GM23338 (cell line): ENCODE results near the gene C8A. TPM values are rescaled to one million over a fixed set of nuclear protein-coding genes. Genes with fewer than 3 reads are reported as not detected.

Experiments
- ATAC-seq: fragments of 200-7000 bp; cut with Tn5 transposase; 3 replicates; pipeline ENCODE4 v1.9.1; 2020
- DNase-seq: peaks from one replicate; pipeline ENCODE4 v3.0.0-alpha.2; 2015; ENCODE audit warnings: low spot score
- H2AFZ ChIP-seq: fragments of 200-600 bp; sonication (generic); 2 replicates; pipeline ENCODE4 v1.8.0; 2016; ENCODE audit warnings: antibody characterized with exemption, mild to moderate bottlenecking, moderate library complexity
- H3F3A ChIP-seq: fragments of 200-600 bp; sonication (generic); replicated peaks from 2 replicates; pipeline ENCODE4 v1.8.0; 2017; ENCODE audit warnings: antibody characterized with exemption, mixed run types, low read depth
- H3K27ac ChIP-seq: fragments of 200-600 bp; sonication (generic); 2 replicates; pipeline ENCODE4 v1.6.1; 2016; ENCODE audit warnings: low read depth
- H3K27me3 ChIP-seq: fragments of 200-600 bp; sonication (generic); 2 replicates; pipeline ENCODE4 v1.8.0; 2016; ENCODE audit warnings: mild to moderate bottlenecking, mixed run types, moderate library complexity; ENCODE audit not compliant: insufficient read depth
- H3K36me3 ChIP-seq: fragments of 200-600 bp; sonication (generic); 2 replicates; pipeline ENCODE4 v1.8.0; 2016; ENCODE audit warnings: mild to moderate bottlenecking; ENCODE audit not compliant: insufficient read depth
- H3K4me1 ChIP-seq: fragments of 200-600 bp; sonication (generic); 2 replicates; pipeline ENCODE4 v1.8.0; 2016; ENCODE audit warnings: mild to moderate bottlenecking, moderate library complexity; ENCODE audit not compliant: insufficient read depth
- H3K4me2 ChIP-seq: fragments of 200-600 bp; sonication (generic); 2 replicates; pipeline ENCODE4 v1.7.1; 2017; ENCODE audit warnings: mixed run types
- H3K4me3 ChIP-seq: fragments of 200-600 bp; sonication (generic); 2 replicates; pipeline ENCODE4 v1.6.1; 2016; ENCODE audit warnings: mixed run types
- H3K79me2 ChIP-seq: fragments of 200-600 bp; sonication (generic); replicated peaks from 2 replicates; pipeline ENCODE4 v1.8.0; 2017; ENCODE audit warnings: mild to moderate bottlenecking; ENCODE audit not compliant: insufficient read depth
- H3K9me2 ChIP-seq: fragments of 200-600 bp; sonication (generic); 2 replicates; pipeline ENCODE4 v1.8.0; 2017; ENCODE audit not compliant: insufficient read depth
- H4K20me1 ChIP-seq: fragments of 200-600 bp; sonication (generic); replicated peaks from 2 replicates; pipeline ENCODE4 v1.8.0; 2017; ENCODE audit warnings: mild to moderate bottlenecking; ENCODE audit not compliant: insufficient read depth
- H3K27ac Mint-ChIP-seq: 2 replicates; pipeline ENCODE4 v1.8.0; 2020; ENCODE audit warnings: inconsistent platforms, mild to moderate bottlenecking, moderate library complexity, mixed read lengths
- H3K27me3 Mint-ChIP-seq: 3 replicates; pipeline ENCODE4 v1.8.0; 2022; ENCODE audit warnings: low read depth, mild to moderate bottlenecking, moderate library complexity, mixed read lengths, inconsistent platforms; ENCODE audit not compliant: insufficient read depth, poor library complexity
- H3K36me3 Mint-ChIP-seq: 3 replicates; pipeline ENCODE4 v1.8.0; 2021; ENCODE audit warnings: low read depth, mild to moderate bottlenecking, inconsistent platforms, moderate library complexity, mixed read lengths
- H3K4me1 Mint-ChIP-seq: 3 replicates; pipeline ENCODE4 v1.8.0; 2020; ENCODE audit warnings: mild to moderate bottlenecking, inconsistent platforms, mixed read lengths
- H3K4me3 Mint-ChIP-seq: 3 replicates; pipeline ENCODE4 v1.8.0; 2021; ENCODE audit warnings: moderate library complexity, mild to moderate bottlenecking, inconsistent platforms, mixed read lengths
- H3K9me3 Mint-ChIP-seq: 3 replicates; pipeline ENCODE4 v1.8.0; 2020; ENCODE audit warnings: moderate library complexity, mild to moderate bottlenecking, inconsistent platforms, mixed read lengths
- EZH2 ChIP-seq: fragments of 200-600 bp; sonication (generic); IDR thresholded peaks from one replicate; pipeline ENCODE4 v1.8.0; 2017; ENCODE audit warnings: antibody characterized with exemption, mild to moderate bottlenecking, low read depth; ENCODE audit not compliant: unreplicated experiment
- NANOG ChIP-seq: IDR thresholded peaks from 2 replicates; pipeline ENCODE4 v1.6.1; 2016; ENCODE audit warnings: antibody characterized with exemption, borderline replicate concordance
- ZNF462 ChIP-seq: fragments of 250-450 bp; sonication (Bioruptor Pico); IDR thresholded peaks from 2 replicates; pipeline ENCODE4 v1.5.0; 2020; ENCODE audit warnings: mild to moderate bottlenecking, moderate library complexity
- polyA plus RNA-seq: library from polyadenylated mRNA; unstranded; fragments of >200 nt; fragmentation: Nextera tagmentation; extraction: Ambion mirVana; gene quantifications from 2 replicates; pipeline ENCODE4 v1.2.1, GENCODE V29; 2016
- total RNA-seq: library from RNA; depleted of rRNA; stranded (reverse); fragments of >200 nt; shearing (Covaris generic); gene quantifications from 2 replicates; pipeline ENCODE4 v1.2.3, GENCODE V29; 2014

Gene C8A
- total and polyA plus RNA-seq, 2 experiments from 2014 or later, result not detected

- TF ChIP-seq ZNF462 (CRISPR knock-in tag) (no peak), NANOG (no peak)
Observed at GRCh38 chr1:56816909-56817308, 37.7 kb upstream of the C8A start (continued).

DNA sequence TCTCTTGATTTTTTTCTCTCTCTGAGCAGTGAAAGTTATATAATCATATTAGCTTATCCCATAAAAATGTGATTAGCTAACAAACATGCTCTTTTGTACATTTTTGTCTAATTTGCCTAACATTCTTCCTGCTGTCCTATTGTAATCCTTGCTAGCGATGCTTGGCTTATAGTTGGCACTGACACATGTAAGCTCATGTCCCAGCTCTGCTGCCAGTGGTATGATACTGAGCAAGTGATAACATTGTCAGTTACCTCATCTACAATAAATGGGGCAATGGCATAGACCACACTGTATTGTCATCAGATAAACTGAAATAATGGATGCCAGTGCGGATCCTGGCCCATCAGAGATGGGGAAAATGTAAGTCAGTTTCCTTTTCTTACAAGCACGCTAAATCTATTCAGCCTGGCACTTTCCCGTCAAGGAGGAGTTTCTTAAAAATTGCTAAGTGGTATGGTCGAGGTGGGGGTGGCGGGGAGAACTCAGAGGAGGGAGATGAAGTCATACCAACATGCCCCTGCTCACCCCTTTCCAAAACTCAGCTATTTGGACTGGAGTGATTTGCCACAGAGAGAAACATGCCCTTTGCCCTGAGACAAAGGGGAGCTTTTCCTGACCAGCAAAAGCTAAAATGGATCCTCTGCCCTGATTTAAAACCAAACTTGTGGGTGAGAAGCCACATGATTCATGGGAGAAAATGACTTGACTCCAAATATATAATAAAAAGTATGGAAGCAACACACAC is 36.7 kb upstream of the C8A start:
- H3K9me3 Mint-ChIP-seq, result no peaks in the 10 kb centered on the region
- ATAC-seq (no peak), DNase-seq (no peak)
- Histone ChIP-seq H3K4me2 (no peak overlapping the region), H4K20me1 (0 out of 2 replicates have a peak, but pooled peaks cover 4% of the 10 kb centered on the region), H3K27ac (no peak overlapping the region), H3K4me3 (no peak overlapping the region), H3F3A (no peaks in the 10 kb centered on the region), H3K9me2 (0 out of 2 replicates have a peak, but pooled peaks cover 4% of the 10 kb centered on the region), H2AFZ (no peak overlapping the region), H3K36me3 (no peaks in the 10 kb centered on the region), H3K79me2 (no peaks in the 10 kb centered on the region), H3K4me1 (peaks cover 8% of the 10 kb centered on the region; the same call in 1 of the 2 replicates), H3K27me3 (no peaks in the 10 kb centered on the region)
- H3K27ac Mint-ChIP-seq, result no peak overlapping the region
- no peaks in the 10 kb centered on the region for H3K36me3 Mint-ChIP-seq
- peaks cover 22% of the 10 kb centered on the region for H3K4me1 Mint-ChIP-seq
- peaks cover 6% of the 10 kb centered on the region for H3K27me3 Mint-ChIP-seq
- no peak overlapping the region for H3K4me3 Mint-ChIP-seq
- TF ChIP-seq EZH2, result no peak
